CD4-positive, alpha-beta T cell treated with Interferon alpha-2 for 1 hour (primary cell): ENCODE measurements around the gene DDX42.
"Not testable (repeated sequence)": the region's sequence is repeated elsewhere in the genome, so short reads cannot be mapped to it uniquely, and the experiment has no call there.

Experiments
- DNase-seq, 2 donors: peaks; one replicate each; pipeline ENCODE4 v3.0.0-alpha.2; 2020 to 2022

The DDX42 gene

DNA sequence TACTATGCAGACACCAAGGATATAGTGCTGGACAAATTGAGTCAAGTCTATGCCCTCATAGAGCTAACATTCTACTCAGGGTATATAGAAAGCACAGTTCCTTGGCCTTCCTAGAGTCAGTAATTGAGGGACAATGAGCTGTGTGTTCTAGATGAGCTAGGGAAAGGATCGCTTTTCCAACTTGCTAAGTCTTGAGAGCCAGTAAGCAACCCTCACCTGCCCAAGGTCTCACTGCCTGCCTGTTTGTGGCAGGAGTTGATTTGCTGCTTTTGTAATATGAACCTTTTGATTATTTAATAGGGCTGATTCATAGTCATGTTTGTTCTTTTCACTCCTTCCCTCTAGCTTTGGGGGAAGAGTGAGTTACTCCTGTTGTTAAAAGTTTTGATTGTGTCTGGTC, 6.5 kb downstream of the DDX42 start:
- no peak for DNase-seq

DNA sequence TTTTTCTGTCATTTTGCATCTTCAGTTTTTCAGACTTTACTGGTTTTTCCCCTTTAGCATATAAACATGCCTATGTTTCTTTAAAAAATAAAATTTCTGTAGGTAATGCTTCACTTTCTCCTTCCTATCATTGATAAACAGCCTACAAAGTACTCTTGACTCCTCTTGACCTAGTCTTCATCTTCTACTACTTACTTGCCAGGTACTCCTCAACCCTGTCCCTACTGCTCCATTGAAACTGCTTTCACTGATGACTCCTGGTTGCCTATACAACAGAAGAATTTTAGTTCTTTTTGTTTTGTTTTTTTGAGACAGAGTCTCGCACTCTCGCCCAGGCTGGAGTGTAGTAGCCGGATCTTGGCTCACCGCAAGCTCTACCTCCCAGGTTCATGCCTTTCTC, 7.0 kb downstream of the DDX42 start:
- no peak for DNase-seq

DNA sequence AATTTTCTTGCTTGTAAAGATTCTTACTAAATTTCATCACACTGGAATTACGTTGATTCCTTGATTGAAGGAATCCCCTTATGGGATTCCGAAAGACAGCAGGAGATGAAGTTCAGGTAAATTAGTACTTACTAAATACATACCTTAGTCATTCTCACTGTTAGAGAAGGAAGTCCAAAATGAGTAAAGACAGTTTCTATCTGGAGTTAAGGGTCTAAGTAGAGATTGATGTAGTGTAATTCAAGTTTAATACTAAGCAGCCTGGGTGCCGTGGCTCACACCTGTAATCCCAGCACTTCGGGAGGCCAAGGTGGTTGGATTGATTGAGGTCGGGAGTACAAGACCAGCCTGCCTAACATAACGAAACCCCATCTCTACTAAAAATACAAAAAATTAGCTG, 9.6 kb downstream of the DDX42 start:
- DNase-seq: no peak

DNA sequence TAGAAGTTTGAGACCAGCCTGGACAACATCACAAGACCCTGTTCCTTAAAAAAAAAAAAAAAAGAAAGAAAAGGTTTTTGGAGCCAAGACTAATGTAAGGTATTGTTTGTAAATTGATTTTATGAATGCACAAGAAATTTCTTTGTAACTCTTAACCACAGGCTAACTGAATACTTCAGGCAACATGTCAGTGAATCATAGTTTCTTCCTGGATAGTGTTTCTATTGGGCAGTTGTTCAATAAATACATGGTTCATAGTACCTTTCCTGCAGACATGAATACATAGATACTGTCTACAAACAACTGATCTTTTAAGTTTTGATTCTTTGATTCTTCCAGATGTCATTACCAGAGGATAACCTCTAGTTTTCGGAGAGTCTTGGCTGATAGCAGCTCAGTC, 11.6 kb downstream of the DDX42 start:
- no peak for DNase-seq

DNA sequence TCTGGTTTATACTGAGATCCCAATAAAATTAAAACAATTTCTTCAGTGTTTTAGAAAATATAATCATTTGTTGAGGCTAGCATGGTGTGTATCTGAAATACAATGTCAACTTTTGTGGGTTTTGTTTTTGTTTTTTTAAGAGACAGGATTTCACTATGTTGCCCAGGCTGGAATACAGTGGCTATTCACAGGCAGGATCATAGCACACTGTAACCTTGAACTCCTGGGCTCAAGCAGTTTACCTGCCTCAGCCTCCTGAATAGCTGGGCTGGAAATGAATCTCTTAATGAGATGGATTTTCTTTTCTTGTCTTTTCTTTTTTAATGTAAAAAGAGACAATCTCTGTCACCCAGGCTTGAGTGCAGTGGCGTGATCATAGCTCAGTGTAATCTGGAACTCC, 12.1 kb downstream of the DDX42 start:
- no peak for DNase-seq

DNA sequence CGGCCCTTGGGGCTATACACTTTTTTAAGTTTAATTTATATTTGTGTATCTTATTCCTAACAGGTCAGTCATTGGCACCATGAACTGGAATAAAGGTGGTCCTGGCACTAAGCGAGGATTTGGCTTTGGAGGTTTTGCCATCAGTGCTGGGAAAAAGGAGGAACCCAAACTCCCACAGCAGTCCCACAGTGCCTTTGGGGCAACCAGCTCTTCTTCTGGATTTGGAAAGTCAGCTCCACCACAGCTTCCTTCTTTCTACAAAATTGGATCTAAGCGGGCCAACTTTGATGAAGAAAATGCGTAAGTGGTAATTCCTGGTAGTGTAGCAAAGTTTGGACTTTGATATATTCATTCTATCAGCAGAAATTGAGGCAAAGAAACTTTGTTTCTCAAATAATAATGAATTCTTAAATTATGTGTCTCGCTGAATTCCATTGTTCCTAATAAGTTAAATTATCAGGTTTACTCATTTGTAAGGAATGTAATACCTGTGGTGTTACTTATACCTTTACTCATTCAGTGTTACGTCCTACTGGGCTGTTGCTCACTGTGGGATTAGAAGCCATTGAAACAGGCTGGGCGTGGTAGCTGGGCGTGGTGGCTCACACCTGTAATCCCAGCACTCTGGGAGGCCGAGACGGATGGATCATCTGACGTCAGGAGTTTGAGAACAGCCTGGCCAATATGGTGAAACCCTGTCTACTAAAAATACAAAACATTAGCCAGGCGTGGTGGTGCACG, 13.2 kb downstream of the DDX42 start:
- no peak for DNase-seq

DNA sequence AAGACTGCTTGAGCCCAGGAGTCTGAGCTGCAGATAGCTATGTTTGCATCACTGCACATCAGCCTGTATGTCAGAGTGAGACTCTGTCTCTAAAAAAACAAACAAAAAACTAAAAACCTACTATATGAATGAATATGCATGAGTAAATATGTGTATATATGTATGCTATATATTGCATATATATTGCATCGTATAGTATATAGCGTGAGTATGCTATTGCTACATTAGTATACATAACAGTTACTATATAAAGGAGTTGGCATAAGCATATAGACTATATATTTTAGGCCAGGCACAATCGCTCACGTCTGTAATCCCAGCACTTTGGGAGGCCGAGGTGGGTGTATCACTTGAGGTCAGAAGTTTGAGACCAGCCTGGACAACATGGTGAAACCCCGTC, 16.1 kb downstream of the DDX42 start:
- no peak for DNase-seq

DNA sequence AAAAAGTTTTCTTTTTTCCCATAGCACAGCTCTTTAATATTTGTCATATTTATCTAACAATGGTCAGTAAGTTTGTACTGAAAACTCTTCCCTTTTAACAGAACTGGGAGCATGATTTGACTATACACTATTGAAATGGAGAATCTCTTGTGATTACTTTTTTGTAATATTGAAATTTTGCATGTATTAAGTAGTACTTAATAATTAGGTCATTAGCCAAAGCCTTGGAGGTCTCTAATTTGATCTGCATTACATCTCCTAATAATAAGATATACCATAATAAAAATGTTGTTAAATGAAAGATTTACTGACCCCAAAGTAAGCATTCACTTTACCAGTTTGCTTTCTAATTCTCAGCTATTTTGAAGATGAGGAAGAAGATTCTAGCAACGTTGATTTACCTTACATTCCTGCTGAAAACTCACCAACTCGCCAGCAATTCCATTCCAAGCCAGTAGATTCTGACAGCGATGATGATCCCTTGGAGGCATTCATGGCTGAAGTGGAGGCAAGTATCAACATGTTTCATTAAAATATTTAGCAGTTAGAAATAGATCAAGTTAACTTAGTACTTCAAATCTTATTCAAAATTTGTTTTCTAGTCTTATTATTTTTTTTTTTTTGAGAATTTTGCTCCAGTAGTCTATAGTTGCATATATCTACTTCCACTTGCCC, 18.2 kb downstream of the DDX42 start:
- DNase-seq: no peak

DNA sequence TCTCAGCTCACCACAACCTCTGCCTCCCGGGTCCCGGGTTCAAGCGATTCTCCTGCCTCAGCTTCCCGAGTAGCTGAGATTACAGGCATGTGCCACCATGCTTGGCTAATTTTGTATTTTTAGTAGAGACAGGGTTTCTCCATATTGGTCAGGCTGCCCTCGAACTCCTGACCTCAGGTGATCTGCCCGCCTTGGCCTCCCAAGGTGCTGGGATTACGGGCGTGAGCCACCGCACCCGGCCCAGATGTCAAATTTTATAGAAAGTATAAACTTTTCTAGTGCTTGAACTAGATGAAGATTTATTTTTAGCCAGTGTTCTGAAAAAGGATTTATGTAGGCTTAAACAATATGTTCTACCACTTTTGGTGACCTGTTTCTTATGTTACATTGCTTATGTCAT, 22.4 kb downstream of the DDX42 start:
- not testable (repeated sequence) for DNase-seq

DNA sequence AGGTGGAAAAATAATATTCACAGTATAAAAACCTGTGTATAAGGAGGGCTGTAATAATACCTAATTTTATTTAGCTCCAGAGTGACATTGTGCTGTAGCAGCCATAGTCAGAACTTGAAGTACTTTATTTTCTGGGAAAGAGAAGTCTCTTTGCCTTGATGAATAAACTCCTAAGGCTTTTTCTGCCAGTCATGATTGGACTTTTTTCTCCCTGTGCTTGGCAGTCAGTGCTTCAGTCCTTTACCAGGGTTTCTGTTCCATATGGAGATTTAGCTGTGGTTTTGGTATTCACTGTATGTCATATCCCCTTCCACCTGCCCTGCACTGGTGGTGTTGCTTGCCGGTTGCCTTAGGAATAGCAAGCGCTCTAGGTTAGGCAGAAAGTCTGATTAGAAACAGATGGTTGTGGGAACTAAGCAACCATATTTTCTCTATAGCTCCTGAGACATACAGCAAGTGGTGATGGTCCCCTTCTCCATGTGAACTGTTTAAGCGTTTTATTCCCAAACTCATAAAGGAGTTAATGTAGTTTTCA, 24.7 kb downstream of the DDX42 start:
- no peak for DNase-seq

DNA sequence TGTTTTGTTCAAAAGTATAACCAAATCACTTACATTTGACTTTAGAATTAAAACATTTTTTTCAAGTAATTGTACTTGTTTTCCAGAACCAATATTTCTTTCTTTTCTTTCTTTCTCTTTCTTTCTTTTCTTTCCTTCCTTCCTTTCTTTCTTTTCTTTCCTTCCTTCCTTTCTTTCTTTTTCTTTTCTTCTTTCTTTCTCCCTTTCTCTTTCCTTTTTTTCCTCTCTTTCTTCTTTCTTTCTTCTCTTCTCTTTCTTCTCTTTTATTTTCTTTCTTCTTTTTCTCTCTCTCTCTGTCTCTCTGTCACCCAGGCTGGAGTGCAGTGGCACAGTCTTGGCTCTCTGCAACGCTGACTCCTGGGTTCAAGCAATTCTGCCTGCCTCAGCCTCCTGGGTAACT, 26.8 kb downstream of the DDX42 start:
- no peak for DNase-seq

DNA sequence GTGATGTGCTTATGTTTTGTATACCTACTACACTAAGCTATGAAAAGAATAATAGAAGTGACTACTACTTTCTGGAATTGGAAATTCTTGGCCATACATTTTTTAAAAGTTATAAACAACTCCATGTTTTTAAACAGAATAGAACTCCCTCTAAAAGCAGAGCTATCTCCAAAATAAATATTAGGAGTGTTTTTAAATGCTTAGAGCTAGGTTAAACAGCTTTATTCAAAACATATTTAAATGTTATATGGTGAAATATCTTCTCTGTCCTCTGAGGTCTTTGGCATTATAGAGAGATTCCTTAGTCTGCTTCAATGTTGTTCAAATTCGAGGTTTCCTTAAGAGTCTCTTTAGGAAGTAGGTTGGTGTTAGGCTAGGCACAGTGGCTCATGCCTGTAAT, 30.4 kb downstream of the DDX42 start:
- DNase-seq: no peak

DNA sequence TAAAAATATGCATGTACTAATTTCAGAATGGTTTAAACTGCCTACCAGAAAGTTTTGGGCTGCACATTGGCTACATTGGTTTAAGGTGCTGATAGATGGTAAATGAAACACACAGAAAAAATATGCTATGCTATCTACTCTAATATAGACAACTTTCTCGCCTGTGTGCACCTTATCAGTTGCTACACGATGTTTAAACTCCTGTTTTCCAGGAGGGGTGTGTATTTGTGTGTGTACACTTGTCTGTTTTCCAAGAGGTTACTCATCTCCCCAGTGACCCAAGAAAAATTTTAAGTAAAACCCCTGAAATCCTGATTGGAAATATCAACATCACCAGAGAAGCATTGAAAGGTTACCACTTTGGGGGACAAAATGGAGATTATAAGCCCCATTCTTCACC, 31.6 kb downstream of the DDX42 start:
- DNase-seq: no peak

DNA sequence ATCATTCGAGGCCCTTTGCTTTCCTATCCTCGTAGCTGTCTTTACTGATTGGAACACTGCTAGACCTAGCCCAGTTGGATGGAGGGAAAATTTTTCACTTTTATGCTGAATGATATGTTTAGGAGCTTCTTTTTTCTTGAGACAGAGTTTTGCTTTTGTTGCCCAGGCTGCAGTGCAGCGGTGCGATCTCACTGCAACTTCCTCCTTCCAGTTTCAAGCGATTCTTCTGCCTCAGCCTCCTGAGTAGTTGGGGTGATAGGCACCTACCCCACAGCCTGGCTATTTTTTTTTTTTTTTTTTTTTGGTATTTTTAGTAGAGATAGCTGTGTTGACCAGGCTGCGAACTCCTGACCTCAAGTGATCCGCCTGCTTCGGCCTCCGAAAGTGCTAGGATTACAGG, 36.0 kb downstream of the DDX42 start:
- no peak for DNase-seq

DNA sequence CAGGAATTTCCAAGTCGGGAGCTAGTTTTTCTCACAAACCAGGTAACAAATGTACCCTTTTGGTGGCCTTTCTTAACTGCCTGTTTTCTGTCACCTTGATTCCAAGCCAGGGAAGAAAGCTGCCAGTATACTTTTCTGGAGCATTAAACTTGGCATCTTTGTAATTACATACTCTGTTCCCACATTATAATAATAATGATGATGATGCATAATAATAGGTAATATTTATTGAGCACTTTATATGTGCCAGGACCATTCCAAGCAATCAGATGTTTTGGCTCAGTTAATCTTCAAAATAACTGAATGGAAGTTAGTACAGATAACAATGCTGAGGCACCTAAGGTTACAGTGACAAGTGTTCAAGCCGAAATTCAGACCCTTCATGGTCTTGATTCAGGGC, 42.2 kb downstream of the DDX42 start:
- no peak for DNase-seq

DNA sequence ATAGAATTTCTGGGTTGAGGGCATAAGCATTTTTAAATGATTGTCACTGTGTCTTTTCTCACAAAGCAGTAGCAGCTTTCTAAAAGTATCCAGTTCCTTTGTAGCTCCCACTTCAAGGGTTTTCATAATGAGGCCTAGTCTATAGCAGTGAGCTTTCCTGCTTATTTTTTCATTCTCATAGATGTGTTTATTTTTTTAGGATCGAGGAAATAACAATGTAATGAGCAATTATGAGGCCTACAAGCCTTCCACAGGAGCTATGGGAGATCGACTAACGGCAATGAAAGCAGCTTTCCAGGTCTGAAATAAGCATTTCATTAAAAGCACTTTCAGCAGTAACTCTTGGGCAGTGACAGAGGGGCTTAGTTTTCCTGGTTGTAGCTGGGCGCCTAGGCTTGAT, 42.7 kb downstream of the DDX42 start:
- DNase-seq: no peak

DNA sequence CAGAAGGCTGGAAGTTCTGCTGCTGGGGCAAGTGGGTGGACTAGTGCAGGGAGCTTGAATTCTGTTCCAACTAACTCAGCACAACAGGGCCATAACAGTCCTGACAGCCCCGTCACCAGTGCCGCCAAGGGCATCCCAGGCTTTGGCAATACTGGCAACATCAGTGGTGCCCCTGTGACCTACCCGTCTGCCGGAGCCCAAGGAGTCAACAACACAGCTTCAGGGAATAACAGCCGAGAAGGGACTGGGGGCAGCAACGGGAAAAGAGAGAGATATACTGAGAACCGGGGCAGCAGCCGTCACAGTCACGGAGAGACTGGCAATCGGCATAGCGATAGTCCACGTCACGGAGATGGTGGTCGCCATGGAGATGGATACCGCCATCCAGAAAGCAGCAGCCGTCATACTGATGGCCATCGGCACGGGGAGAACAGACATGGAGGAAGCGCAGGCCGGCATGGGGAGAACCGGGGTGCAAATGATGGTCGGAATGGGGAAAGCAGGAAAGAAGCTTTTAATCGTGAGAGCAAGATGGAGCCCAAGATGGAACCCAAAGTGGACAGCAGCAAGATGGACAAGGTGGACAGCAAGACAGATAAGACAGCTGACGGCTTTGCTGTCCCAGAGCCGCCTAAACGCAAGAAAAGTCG, 43.9 kb downstream of the DDX42 start:
- DNase-seq: no peak

DNA sequence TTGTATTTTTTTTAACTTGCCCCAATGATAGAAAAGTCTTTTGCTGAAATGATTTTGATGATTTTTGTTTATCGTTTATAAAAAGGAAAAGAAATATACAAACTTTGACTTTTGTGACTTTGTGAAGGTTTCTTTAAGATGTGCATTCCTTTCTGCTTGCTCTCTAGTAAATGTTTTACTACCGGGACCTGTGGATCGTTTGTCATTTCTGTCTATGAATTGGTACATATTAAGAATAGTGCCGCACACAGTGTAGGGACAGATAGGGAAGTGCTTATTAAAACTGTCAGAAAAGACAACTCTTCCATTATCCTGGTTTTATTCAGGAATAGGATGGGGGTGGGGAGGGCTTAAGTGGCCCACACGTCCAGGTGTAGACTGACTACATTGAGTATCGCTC, 45.2 kb downstream of the DDX42 start:
- no peak for DNase-seq

DNA sequence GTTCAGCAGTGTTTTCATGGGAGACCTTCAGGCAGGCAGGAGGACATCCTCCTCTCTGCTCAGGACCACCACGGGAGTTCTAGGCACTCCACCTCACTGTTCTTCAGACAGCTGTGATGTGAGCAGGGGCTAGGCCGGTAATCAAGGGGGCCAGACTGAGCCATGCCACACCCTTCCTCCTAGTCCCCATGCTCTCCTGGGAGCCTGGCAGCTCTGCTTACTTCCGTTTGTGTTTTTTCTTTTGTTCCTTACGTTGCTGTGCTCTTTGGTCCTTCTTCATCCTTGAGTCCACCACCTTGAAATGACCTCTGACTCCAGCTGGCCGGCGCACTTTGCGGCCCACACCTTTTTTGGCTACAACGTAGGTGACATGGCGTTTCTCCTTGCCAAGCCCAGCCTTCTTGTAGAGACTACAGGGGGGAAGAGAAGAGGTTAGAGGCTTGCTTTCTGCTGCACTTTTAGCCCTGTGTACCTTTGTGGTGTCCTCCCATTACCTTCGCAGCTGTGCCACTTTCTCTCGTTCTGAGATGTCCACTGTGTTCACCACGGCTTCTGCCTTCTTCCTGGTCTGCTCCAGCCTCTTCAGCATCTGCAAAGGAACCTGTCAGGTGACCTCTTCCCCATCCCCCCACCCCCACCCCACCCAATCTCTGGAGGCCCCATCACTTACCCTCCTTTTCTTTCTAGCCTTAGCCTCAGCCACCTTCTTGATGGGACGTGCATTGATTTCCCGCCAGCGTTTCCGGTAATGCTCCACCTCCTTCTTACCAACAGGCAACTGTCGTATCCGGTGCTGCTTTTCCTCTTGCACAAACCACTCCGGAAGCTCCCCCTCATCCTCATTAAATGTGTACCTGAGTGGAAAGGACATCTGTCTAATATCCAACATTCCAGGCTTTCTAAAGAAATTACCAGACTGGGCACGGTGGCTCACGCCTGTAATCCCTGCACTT, 45.9 kb downstream of the DDX42 start:
- DNase-seq: peak; percentile 28 to 62

DNA sequence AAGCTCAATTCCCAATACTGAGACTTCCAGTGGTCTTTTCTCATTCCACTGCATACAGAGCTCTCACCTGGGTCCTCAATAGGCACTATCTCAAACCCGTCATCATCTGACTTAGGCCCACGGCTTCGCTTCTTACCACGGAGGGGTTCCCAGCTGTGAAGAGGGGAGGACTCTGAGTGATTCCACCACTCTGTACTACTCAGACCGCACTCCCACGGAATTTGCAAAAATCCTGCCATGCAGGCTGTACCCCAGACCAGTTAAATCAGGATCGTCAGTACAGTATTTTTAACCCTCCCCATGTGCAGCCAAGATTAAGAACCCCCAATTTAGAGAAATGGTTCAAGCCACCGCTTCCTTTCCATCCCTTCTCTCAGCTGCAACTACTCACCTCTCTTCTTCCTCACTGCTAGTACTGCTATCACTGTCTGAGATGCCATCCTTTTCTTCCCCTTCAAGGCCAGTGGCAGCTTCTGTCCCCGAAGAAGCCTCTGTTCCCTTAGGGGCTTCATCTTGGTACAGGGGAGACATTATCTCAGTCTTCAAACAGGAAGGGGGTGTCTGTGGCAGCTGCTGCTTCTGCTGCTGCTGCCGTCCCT, 47.1 kb downstream of the DDX42 start:
- no peak for DNase-seq

DNA sequence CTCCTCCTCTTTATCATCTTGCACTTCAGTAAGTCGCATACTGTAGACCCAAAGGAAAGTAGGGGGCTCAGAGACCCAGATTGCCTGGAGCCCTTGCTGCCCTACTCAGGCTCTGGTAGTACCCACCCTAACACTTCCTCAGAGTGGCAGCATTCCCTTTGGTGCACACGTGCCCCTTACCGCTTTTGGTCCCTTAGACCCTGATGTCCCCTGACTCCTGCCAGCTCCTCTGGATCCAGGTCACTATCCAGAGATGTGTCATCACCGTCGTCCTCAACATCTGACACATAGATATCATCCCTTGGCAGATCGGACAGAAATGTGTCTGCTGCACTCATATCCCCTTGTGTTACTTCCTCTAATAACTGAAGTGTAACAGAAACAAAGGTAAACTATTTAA, 47.8 kb downstream of the DDX42 start:
- DNase-seq: no peak

DNA sequence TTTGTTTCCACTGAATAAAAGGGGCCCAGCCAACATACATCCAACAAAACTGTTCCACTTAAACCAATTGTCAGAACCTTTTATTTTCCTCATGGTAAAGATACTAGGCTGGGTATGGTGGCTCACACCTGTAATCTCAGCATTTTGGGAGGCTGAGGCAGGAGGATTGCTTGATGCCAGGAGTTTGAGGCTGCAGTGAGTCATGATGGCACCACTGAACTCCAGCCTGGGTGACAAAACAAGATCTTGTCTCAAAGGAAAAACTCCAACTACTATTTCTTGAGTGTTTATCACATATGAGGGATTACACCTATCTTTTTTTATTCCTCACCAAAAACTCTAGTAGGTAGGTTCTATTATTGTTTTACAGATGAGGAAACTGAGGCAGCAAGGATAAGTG, 48.6 kb downstream of the DDX42 start:
- no peak for DNase-seq
